Measurements from ENCODE around the gene TTC7B.
A peak's percentile ranks its signal among the peaks of the same experiment; 100 is the strongest.

TTC7B gene

DNA sequence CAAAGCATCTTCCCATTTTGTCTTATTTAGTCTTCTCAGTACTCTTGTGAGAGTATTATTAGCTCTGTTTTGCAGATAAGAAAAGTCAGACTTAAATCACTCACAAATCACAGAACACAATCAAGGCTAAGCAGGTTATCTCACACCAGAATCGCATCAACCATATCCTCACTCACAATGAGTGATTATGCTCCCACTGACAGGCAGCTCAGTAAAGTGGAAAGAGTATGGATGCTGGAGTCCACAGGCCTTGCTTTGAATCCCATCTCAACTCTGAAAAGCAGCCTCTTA, 43.1 kb downstream of the TTC7B start:
- DNase-seq, result no peak

DNA sequence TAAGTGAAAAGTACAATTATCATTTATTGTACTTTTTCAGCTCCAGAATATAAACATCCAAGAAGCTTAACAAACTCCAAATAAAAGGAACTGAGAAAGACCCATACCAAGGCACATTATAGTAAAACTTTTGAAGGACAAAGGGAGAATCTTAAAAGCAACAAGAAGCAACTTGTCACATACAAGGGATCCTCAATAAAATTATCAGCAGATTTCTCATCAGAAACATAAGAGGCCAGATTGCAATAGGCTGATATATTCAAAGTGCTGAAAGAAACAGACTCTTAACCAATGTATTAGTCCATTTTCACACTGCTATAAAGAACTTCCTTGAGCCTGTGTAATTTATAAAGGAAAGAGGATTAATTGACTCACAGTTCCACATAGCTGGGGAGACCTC, 48.3 kb downstream of the TTC7B start:
- DNase-seq, result no peak

- peak; percentile 35 to 39 for DNase-seq
These were observed 55.5 kb downstream of the TTC7B start for GRCh38 chr14:90760591-90761316.

DNA sequence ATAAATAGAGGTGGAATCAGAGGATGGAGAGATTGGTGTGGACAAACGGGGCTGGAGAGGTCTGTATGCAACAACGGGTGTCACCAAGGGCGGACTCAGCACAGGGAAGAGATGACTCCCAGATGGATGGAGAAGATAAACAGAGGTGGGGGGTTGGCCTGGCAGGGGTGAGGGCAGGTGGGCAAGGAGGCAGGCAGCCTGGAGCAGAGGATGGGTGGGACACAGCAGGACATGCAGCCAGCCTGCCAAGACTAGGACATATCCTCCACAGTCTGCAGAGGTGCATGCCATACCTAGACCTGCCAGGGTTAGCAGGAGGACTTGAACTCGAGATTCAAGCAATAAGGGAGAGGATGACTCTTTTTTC, 56.2 kb downstream of the TTC7B start:
- no peak for DNase-seq

DNA sequence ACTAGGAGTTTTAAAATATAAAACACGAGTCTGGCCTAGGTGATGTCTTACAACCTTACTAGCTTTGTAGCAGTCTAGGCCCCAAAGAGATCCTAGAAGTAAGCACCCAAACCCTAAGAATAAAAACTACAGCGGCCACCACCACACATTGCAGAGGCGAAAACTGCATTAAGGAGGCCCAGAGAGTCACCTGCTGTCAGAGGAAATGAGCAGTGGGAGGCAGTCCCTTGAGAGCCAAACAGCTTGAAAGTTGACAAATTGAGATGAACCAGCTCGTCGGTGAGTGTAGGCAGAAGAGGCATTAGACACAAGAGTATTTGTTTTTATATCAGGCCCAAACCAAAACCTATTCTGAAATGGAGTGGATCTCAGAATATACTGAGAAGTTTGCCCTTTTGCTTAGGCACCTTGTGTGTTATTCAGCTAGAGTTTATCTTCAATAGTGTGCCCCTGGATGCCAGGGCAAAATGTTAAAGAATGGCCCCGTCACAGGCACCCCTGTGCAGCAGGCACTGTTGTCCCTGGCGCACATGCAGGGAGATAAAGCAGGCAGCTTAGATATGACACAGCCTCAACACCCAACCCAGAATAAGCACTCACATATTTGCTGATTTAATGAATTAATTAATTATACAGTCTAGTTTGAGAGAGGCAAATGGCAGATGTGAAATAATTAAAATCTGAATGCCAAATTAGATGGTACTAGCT, 56.7 kb downstream of the TTC7B start:
- peak in 1 of 2 donors; percentile 29 for DNase-seq

GRCh38 chr14:90758959-90759358, 57.3 kb downstream of the TTC7B start:
- peak; percentile 54 to 78 for DNase-seq

DNA sequence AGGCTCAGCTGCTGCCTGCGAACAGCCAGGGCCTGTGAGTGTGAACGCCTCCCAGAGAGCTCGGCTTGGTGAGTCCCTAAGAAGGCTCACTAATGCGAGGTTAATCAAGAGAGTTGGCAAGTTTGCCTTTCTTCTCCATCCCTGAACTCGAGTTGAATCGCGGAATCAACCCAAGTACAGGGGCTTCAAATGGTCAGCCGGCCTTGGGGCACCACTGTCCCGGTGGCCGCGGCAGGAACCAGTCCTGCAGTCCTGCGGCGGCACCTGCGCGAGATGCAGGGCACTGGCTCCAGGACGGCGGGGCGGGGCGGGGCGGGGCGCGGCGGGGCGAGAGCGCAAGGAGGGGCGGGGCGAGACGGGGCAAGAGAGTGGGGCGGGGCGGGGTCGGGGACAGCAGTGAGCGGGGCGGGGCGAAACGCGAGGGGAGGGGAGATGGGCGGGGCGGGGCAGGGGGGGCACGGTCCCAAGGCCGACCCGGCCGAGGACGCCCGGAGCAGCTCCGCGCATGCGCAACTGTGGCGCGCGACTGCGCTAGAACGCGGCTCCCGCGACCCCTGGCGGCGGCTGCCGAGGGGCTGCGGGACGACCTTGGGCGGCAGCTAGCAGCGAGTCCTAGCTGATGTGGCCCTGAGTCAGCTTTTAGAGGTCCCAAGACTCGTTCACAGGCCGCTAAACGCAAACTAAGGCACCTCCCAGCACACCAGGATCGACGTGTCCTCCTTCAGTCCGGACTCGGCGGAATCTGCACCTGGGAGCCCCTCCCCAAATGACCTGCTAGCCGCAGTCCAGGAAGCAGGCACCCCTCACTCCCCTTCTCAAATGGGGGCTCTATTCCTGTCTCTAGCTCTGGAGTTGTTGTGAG, 58.0 kb downstream of the TTC7B start:
- DNase-seq, result peak; percentile 93 to 94

DNA sequence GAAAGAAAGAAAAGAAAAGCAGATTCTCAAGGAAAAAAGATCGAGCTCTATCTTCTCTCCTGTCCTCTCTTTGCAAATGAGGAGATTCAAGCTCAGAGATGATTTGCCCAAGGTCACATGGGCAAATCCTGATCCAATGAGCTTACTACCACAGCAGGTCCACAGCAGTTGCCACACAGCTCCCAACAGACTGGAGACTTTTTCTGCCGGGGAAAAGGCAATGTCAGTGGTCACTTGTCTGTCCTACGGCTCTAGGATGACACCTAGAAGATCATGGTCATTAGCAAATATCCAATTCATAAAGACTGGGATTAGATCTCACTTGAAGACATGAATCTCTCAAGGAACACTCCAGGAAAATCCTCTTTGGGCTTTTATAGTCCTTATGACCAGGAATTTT, 58.8 kb downstream of the TTC7B start:
- DNase-seq, result no peak

- peak in 1 of 2 donors; percentile 31 for DNase-seq
These were observed 59.4 kb downstream of the TTC7B start for GRCh38 chr14:90756755-90757345.

DNA sequence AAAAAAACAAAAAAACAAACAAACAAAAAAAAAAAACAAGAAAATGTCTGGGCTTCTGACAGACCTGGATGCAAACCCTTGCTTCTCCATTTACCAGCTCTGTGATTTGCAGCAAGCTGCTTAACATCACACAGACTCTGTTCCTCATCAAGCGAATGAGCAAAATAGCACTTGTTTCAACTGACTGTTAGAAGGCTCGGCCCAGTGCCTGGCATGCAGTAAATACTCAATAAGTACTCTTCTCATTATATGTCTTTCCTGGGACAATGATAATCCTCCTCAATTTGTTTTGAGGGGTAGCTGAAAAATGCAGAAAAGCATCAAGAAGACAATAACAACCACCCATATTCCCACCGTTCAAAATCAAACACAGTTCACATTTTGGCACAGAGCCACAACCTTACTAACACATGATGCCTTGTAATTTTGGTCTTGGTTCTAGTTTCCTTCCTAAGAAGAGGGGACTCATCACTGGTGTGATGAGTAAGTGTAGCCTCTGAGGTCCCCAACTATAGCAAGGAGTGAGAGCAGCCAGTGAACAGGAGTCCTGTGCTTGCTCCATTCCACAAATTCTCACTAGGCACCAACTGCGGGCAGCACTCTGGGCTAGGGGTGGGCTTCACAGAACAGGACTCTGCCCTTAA, 60.4 kb downstream of the TTC7B start:
- DNase-seq, result no peak

- DNase-seq, result no peak
These were observed 62.7 kb downstream of the TTC7B start for GRCh38 chr14:90753456-90754005.

DNA sequence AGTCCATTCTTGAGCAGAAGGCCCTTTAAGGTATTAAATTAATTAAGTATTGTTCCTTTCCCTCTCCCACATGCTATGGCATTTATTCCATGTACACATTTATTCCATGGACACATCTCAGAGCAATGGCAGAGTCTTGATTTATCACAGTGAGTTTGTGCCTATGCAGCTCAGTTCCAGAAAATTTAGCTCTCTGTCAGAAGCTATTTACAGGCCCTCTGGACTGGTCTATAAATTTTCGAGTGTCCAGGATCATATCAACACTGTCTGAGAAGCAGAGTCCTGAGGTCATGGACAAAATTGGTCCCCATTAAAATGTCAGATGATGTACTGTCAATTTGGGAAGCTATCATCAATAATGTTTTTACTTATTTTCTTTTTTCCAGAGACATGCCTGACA, 65.5 kb downstream of the TTC7B start:
- no peak for DNase-seq

DNA sequence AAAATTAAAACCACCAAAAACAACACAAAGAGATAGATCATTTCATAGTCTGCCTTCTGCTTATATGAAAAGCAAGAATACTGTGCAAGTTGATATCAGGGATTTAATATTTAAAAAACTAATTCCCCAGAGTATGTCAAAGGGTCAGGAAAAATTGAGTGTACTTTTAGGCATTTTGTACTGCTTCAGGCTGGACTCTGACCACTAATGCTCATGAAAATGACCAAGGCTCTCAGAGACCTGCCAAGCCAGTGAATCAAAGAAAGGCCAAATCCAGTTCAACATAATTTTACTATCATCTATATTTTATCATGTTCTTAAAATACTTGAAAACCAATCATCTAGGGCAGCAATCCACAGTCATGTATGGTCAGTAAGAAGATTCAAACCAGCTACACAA, 66.0 kb downstream of the TTC7B start:
- DNase-seq, result no peak

GRCh38 chr14:90747909-90748308, 68.3 kb downstream of the TTC7B start:
- DNase-seq, result no peak

DNA sequence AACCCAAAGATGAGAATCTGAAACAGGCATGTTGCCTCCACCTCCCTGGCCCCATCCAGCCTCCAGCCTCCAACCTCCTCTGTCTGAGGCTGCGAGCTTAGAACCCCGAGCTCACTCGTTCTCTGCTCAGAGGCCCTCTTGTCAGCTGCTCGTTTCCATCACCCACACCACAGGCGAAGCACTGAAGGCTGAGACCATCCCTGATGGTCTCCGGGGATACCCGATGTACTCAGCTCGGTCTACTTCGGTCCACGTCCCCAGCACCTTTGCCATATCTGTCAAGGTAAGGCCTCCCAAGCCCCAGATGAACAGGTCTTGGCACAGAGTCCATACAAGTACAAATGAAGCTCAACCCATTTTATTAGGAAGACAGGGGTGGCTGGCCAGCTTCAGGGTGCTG, 72.4 kb downstream of the TTC7B start:
- DNase-seq, result no peak

GRCh38 chr14:90743425-90743824, 72.8 kb downstream of the TTC7B start:
- DNase-seq, result no peak

DNA sequence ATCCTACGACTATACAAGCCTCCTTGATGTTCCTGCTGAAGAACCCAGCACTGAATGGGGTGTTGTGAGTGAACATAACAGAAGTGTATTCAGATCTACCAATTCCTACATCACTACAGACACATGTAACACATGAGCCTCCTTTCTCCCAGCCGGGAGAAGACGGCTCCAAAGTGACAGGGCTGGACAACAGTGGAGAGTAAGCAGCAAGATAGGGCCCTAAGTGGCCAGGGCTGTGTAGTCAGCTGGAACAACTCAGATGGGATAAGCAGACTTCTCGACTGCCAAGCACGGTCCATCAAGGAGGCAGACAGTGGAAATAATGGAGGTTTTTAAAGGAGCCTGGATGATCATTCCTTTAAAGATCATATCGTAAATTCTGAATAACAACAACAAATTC, 73.5 kb downstream of the TTC7B start:
- no peak for DNase-seq

- DNase-seq, result no peak
These were observed 74.0 kb downstream of the TTC7B start for GRCh38 chr14:90742252-90742651.

DNA sequence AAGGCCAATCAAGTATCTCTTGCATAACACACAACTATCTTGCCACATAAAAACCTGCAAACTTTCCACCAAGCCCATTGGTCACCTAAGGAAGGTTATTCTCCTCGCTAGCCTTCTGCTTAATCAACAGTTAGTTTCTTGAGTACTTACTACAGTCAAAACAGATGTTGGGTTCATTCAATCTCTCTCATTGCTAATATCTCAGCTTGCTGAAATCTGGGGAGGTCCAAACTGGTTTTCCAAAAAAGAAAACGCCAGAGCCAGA, 74.6 kb downstream of the TTC7B start:
- DNase-seq, result no peak

GRCh38 chr14:90740946-90741681, 75.1 kb downstream of the TTC7B start:
- DNase-seq, result no peak

DNA sequence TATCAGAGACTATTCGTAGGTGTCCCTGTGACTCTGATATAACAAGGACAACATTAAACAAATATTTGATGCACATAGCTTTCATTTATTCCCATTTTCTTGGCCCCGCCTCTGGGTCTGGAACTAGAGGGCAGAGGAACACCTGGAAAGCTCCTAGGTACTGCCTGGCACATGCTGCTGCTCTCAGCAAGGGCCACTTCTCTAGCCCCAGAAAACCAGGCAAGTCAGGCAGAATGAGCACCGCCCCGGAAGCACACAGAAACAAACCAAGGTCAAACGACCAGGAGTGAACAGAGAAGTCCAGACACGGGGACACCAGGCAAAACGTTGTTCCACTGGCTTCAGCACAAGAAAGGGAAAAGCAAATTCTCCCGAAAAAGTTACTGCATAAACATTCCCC, 76.1 kb downstream of the TTC7B start:
- DNase-seq, result no peak

Data from inflammatory macrophage (primary cell).